ENCODE data around the gene PANX3. TPM values are rescaled to one million over a fixed set of nuclear protein-coding genes. Genes with fewer than 3 reads are reported as not detected.

The PANX3 gene
- polyA plus RNA-seq, 1 donor (not counting 4 experiments of a cell fraction or from before 2014, with no cell fraction given): not detected

- no peaks in the 10 kb centered on the region for H3K36me3 ChIP-seq (ENCODE audit: control insufficient read depth in 2 of 2, extremely low read depth in 1 of 2, insufficient read depth in 2 of 2, low read length in 2 of 2)
- H3K9me3 ChIP-seq (ENCODE audit: control insufficient read depth, low read depth, low read length): peaks cover 4% of the 10 kb centered on the region
- H2AFZ ChIP-seq (ENCODE audit: control insufficient read depth, low read length): peak overlapping the region; percentile 64
- H3K4me3 ChIP-seq (ENCODE audit: control insufficient read depth in 2 of 3, extremely low read depth in 1 of 3, insufficient read depth in 2 of 3, low read depth in 1 of 3, low read length in 3 of 3): peak overlapping the region in 1 of 3 experiments; percentile 2
- H3K9me1 ChIP-seq (ENCODE audit: control insufficient read depth, extremely low read depth, insufficient read depth, low read length): no peaks in the 10 kb centered on the region
- H3K4me1 ChIP-seq (ENCODE audit: control insufficient read depth, extremely low read depth, insufficient read depth, low read length): peaks cover 3% of the 10 kb centered on the region
- H3K9ac ChIP-seq (ENCODE audit: control insufficient read depth, extremely low read depth, insufficient read depth, low read length): peak overlapping the region; percentile 39
- no peak overlapping the region for H3K27ac ChIP-seq (ENCODE audit: control insufficient read depth, insufficient read depth, low read length)
- FAIRE-seq: peak; percentile 51
- H3K79me2 ChIP-seq (ENCODE audit: control insufficient read depth, insufficient read depth, low read length): no peaks in the 10 kb centered on the region
- dilution Hi-C loops (cut with MboI; ENCODE audit: extremely low pct_ligation_motif_present, low sequenced_read_pairs): no loop called here
- peak overlapping the region; percentile 81 for H3K4me2 ChIP-seq (ENCODE audit: control insufficient read depth, extremely low read depth, insufficient read depth, low read depth, low read length)
- DNase-seq (ENCODE audit: low read depth, low spot score): no peak
- TF ChIP-seq EZH2 (IDR thresholded peaks at IDR 0.05; ENCODE audit: low read length): no peak
- TF ChIP-seq CTCF (optimal IDR thresholded peaks at IDR 0.05 in 1 of 3, IDR thresholded peaks at IDR 0.05 in 1 of 3, conservative IDR thresholded peaks at IDR 0.05 in 1 of 3; ENCODE audit: extremely low read depth in 1 of 3, insufficient read depth in 2 of 3, low read length in 3 of 3): peak; percentile 70 to 83 (median 79)
- no peaks in the 10 kb centered on the region for H4K20me1 ChIP-seq (ENCODE audit: control insufficient read depth, extremely low read depth, insufficient read depth, low read length)
- H3K27me3 ChIP-seq (ENCODE audit: control insufficient read depth, extremely low read depth, insufficient read depth, low read length): no peaks in the 10 kb centered on the region
Measured at GRCh38 chr11:124644426-124645280, 33.4 kb downstream of the PANX3 start.

DNA sequence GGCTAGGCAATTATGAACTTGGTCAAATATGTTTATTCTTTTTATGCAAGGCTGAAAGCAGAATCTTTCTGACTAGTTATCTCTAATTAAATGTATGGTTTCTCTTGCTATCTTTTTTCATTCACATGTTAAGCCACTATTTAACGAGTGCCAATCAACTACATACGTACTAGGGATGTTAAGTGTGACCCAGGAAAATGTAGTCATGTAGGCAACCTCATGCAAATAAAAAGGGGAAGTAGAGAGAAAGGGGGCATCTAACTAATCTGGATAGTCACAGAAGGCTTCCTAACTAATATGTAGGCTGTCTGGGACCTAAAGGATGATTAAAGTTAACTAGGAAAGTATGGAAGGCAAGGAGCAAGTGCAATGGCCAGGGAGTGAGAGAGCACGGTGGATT lies 34.9 kb downstream of the PANX3 start:
- no peak overlapping the region for H3K4me2 ChIP-seq (ENCODE audit: control insufficient read depth, extremely low read depth, insufficient read depth, low read depth, low read length)
- H3K9me3 ChIP-seq (ENCODE audit: control insufficient read depth, low read depth, low read length): no peaks in the 10 kb centered on the region
- no peaks in the 10 kb centered on the region for H3K79me2 ChIP-seq (ENCODE audit: control insufficient read depth, insufficient read depth, low read length)
- no peak overlapping the region for H3K9ac ChIP-seq (ENCODE audit: control insufficient read depth, extremely low read depth, insufficient read depth, low read length)
- peaks cover 3% of the 10 kb centered on the region for H3K4me1 ChIP-seq (ENCODE audit: control insufficient read depth, extremely low read depth, insufficient read depth, low read length)
- FAIRE-seq (no peak), DNase-seq (ENCODE audit: low read depth, low spot score) (no peak)
- H3K27me3 ChIP-seq (ENCODE audit: control insufficient read depth, extremely low read depth, insufficient read depth, low read length): no peaks in the 10 kb centered on the region
- H3K27ac ChIP-seq (ENCODE audit: control insufficient read depth, insufficient read depth, low read length): no peak overlapping the region
- H2AFZ ChIP-seq (ENCODE audit: control insufficient read depth, low read length): no peak overlapping the region
- H4K20me1 ChIP-seq (ENCODE audit: control insufficient read depth, extremely low read depth, insufficient read depth, low read length): no peaks in the 10 kb centered on the region
- dilution Hi-C loops (cut with MboI; ENCODE audit: extremely low pct_ligation_motif_present, low sequenced_read_pairs): no loop called here
- TF ChIP-seq CTCF (optimal IDR thresholded peaks at IDR 0.05 in 1 of 3, IDR thresholded peaks at IDR 0.05 in 1 of 3, conservative IDR thresholded peaks at IDR 0.05 in 1 of 3; ENCODE audit: extremely low read depth in 1 of 3, insufficient read depth in 2 of 3, low read length in 3 of 3): no peak
- no peak for TF ChIP-seq EZH2 (IDR thresholded peaks at IDR 0.05; ENCODE audit: low read length)
- H3K9me1 ChIP-seq (ENCODE audit: control insufficient read depth, extremely low read depth, insufficient read depth, low read length): no peaks in the 10 kb centered on the region
- H3K4me3 ChIP-seq (ENCODE audit: control insufficient read depth in 2 of 3, extremely low read depth in 1 of 3, insufficient read depth in 2 of 3, low read depth in 1 of 3, low read length in 3 of 3): no peak overlapping the region
- no peaks in the 10 kb centered on the region for H3K36me3 ChIP-seq (ENCODE audit: control insufficient read depth in 2 of 2, extremely low read depth in 1 of 2, insufficient read depth in 2 of 2, low read length in 2 of 2)
